TTC549 (cell line): Measurements from ENCODE around the gene CALHM4.

Experiments used
- FAIRE-seq: peaks from 2 replicates; lab custom pipeline; 2012; peaks lifted over from hg19 to GRCh38; lab: Jason Lieb, UNC

Gene CALHM4

DNA sequence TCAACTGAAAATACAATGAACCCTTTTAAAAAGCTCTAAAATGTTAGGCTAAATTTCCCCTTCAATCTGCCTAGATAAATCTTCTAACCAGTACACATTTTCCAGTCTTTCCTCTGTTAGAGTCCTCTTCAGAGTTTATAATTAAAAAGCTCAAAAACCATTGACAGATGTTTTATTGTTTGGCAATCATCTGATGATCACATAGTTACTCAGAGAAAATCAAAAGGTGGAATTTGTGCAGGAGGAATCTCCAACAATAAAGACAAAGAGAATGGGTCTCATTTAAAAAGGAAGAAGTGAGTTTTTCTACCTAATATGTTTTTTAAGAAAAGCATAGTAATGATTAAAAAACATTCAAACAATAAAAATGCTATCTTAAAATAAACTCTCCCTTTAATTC, 11.1 kb upstream of the CALHM4 start:
- no peak for FAIRE-seq

DNA sequence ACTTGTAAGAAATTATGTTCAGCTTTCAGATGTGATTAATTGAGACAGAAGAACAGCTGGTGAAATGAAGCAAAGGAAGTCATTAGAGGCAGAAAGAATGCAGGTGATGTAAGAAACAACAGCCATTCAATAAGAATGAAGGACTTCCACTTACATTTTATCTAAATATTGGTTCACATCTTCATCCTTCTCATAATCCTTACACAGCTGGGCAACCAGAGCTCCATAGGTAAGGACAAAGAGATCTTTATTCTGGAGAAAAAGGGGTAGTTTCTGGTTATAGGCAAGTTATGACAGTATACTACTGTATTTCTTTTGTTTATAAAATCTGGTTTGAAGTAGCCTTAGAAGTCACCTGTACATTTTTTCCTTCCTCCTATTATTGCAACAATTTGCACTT, 10.4 kb upstream of the CALHM4 start:
- FAIRE-seq, result no peak

DNA sequence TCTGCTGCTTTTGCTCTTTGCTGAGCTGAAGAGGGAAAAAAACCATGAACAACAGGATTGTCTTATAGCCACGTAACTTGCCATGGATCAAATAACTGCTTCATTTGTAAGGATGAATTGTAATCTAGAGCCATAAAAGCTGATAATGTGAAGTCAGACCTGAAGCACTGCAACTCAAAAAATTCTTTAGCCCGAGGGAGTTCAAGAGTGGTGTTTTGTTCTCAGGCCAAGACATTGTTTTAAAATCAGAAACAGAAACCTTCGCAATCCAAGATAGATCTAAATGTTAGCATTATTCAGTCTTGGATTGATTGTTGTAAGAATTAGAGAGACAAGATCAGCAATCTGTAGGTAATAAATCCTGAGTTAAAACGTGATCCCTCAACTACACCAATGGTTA, 7.9 kb upstream of the CALHM4 start, which contains the start of gene TRAPPC3L:
TRAPPC3L (minus strand) TSS at position 34 of the 400 bp plus-strand sequence. CDS start 170 bp downstream, outside the sequence.
- FAIRE-seq, result no peak

DNA sequence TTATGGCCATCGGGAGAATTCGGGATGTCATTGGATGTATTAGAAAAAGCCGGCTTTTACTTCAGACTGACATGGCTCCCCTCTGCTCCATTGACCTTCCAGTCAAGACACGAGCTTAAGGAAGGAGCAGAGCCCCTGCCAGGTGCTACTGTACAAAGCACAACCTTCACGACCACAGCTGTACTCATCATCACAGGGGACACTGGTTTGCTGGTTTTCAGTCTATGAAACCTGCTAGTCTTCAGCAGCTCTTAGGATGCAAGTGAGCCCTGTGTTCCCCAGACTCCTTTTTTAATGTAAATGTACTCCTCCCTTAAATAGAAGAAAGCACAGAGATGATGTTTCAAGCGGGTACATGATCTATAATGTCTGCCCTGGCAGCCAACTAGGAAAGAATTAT, 6.2 kb upstream of the CALHM4 start:
- FAIRE-seq, result no peak

DNA sequence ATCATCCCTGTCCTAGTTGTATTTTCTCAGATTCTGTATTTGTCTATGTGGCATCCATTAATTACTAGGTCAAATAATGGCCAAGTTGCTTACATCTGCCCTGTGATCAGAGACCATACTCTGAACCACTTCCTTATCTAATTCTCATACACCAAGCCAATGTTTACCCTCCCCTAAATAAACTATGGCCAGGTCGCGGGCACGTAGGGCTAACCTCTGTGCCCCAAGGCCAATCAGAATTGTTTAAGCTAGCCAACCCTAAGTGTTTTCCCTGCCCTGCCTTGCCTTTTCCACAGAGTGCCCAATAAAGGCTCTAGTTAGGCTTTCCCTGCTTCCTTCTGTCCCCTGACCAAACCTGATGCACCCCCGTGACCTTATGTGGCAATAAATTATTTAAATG, 2.8 kb upstream of the CALHM4 start:
- FAIRE-seq, result no peak

DNA sequence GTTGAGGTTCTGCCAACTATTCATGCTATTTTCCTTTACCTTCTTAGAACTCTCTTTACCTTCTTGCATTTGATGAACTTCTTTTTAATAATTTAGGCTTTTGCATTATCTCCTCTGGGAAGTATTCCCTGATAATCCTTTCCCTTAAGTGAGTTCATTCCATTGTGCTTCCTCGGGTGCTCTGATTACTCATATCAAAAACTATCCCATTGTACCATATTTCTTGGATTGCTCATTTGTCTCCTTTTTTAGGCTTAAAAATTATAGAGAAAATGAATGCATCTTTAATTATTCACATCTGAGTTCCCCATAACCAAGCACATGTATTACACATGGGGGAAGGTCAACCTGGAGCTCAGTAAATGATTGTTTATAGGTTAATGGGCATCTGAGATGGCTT, 2.5 kb downstream of the CALHM4 start:
- no peak for FAIRE-seq

DNA sequence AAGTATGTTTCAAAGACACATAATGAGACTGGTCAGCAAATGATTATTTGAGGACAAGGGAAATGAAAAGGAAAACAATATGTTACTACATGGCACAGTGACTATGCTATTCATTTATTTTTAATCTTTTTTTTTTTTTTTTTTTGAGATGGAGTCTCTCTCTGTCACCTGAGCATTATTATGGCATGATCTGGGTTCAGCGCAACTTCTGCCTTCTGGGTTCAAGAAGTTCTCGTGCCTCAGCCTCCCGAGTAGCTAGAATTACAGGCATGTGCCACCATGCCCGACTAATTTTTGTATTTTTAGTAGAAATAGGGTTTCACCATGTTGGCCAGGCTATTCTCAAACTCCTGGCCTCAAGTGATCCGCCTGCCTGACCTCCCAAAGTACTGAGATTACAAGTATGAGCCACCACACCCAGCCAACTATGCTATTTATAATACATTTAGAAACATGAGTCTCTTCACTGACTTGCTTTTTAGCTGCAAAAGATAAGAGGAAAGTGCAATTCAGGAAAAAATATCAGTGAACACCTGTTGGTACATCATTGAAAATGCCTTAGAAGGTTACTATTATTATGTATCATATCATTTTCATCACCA, 3.4 kb downstream of the CALHM4 start:
- FAIRE-seq, result no peak

DNA sequence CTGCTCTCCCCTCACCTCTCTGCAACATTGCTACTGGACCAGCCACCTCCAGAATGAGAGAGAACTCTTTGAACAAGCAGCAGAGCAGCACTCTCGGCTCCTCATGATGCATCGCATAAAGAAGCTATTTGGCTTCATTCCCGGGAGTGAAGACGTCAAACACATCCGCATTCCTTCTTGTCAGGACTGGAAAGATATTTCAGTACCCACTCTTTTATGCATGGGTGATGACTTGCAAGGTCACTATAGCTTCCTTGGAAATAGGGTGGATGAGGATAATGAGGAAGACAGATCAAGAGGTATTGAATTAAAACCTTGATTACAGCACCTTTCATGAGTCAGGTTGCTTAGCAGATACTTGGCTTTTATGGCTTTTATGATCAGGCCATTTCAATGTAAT, 4.3 kb downstream of the CALHM4 start:
- no peak for FAIRE-seq

DNA sequence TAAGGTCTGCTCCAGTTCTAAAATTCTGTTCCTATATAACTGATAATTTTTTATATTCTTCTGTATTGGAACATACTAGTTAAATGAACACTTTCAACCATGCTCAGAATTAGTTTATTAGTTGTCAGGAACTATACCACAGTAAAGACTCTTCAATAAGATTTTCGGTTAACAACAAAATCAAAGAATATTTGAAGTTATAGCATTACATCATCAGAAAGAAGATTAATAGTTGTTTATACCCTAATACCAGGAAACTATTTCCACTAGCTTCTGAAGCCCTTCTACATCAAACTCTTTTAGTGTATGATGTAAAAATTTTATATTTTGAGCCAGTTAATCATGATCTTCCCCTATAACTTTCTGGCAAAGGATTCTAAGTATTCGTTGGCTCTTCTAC, 6.6 kb downstream of the CALHM4 start:
- no peak for FAIRE-seq

DNA sequence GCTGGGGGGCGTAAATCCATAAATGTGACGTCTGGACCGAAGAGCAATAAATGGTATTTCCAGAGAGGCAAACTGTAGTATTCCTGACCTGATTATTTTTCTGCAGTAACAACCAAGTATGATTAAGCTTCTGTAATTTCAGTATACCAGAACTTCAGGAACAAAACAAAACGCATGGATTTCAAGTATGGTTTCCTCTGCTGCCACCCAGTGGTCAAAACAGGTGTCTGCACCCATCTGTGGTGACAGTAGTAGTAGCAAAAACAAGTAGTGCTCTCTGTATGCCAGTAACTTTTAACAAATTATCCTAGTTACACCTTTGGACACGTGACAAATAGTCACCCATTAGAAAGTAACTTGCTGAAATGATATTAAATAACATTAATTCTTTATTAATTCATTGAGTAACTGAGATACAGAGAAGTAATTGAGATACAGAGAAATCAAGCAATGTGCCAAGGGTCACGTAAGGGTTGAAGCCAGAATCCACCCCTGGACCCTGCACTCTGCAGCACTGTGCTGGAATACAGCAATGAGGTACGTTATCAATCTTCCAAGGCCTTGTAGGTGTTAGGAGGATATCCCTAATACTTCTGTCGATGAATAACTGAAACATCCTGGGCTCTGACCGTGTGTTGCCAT, 7.9 kb downstream of the CALHM4 start:
- FAIRE-seq, result peak; percentile 60

DNA sequence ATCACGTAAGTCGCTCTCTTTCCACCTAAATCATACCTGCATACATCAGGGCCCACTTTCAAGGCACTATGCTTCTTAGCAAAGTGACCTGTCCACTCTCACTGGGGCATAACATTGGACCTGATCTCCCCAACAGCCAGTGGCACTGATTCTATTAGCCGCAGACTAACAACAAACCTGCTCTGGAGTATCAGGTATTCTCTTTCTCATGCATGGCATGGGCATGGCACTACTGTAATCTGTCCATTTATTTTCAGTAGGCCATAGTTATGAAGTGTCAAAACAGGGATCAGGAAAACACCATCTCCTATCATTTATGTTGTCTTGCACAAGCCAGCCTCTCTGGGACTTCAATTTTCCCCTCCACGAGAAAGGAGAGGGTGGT, 8.5 kb downstream of the CALHM4 start:
- no peak for FAIRE-seq

DNA sequence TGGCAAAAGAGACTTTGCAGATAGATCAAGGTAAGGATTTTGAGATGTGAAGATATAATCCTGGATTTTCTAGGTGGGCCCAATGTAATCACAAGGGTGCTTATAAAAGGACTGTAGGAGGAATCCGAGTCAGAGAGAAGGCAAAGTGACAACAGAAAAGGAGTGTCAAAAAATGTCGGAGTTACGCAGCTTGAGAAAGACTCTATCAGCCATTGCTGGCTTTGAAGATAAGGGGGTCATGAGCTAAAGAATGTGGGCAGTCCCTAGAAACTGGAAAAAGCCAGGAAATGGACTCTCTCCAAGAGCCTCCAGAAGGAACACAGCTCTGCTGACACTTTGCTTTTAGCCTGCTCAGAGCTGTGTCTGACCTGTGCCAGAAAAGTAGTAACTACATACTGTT, 9.1 kb downstream of the CALHM4 start:
- FAIRE-seq, result no peak

DNA sequence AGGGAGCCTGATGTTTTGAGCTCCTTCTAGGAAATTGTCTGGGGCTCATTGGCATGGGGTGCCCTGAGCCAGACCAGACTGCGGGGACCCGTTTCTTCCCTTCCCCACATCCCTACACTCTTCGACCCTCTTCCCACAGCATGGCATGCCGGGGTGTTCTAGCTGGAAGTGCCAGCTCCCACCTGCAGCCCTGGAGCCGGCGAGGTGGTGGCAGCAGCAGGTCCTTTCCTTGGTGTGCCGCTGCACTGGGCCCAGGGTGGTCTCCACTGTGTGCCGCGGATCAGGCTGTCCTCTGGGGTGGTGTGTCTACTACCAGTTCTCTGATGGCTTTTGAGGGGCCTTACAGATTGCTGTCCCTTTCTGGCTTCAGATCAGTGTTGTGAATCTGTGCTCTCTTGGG, 10.3 kb downstream of the CALHM4 start:
- FAIRE-seq, result no peak

DNA sequence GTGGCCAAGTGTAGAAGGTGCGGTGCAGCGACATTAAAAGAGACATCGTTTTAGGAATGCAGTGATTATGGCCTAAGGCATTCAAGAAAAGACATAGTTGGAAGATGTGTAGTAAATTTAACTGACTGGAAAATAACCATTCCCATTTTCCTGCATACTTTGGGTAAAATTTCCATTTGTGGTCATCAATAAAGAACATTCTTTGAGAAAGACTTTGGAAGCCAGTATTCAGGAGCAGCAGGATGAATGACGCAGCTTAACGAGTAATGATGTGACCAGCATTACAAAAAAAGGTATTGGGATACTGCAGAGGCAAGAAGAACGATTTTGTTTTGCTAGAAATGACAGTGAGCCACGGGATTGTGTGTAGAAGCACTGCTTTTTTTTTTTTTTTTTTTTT, 10.8 kb downstream of the CALHM4 start:
- no peak for FAIRE-seq

DNA sequence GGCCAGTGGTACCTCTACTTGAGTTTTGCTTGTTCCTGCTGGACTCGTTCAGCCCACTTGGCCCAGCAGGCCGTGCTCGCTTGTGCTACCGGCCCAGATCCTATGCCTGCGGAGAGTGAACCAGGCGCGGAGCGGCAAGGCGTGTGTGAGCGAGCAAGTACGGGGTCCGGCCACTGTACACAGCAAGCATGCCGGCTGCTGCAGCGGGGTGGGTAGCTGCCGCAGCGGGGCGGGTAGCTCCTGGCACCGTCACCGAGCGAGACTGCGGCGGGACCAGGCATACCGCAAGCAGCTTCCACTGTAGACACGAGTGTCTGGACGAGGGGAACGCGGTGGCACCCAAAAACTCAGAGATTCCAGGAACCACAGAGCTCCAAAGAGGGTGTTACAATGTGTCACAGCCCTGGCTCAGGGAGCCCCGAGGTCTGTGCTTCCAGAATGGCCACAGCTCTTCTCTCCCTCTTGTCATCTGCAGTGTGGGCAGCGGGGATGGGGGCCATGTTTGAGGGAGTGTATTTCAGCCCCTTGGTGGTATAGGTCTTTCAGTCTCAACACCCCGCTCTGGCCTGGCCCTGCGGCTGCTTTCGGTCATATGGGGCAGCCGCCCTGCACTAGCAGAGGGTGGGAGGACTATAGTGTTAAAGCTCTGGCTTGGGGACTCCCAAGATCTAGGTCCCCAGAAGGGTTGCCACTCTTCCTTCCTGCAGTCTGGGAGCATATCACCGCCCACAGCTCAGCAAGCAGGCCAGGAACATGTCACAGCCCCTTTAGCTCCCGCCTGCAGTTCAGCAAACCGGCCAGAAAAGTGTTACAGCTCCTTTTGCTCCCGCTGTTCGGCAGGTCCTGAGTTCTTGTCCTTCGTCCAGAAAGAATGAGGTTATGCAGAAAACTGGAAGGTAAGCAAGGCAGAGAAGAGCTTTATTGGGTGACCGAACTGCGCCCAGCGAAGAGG, 11.6 kb downstream of the CALHM4 start:
- no peak for FAIRE-seq

DNA sequence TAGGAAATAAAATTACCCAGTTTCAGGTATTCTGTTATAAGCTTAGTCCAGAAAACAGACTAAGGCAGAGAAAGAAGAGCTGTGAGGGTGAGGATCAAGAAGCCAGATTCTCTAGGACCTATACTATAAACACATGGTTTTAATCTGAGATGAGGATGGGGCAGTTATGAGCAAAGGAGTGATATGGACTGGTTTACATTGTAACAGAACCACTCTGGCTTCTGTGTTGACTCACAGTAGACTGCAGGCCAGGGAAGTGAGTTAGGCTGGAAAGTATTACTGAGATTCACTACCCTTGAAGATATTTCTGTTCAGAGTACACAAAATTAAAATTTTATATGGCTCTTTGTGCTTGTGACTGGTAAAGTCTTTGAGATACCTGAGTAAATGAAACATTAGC, 14.6 kb downstream of the CALHM4 start:
- no peak for FAIRE-seq

DNA sequence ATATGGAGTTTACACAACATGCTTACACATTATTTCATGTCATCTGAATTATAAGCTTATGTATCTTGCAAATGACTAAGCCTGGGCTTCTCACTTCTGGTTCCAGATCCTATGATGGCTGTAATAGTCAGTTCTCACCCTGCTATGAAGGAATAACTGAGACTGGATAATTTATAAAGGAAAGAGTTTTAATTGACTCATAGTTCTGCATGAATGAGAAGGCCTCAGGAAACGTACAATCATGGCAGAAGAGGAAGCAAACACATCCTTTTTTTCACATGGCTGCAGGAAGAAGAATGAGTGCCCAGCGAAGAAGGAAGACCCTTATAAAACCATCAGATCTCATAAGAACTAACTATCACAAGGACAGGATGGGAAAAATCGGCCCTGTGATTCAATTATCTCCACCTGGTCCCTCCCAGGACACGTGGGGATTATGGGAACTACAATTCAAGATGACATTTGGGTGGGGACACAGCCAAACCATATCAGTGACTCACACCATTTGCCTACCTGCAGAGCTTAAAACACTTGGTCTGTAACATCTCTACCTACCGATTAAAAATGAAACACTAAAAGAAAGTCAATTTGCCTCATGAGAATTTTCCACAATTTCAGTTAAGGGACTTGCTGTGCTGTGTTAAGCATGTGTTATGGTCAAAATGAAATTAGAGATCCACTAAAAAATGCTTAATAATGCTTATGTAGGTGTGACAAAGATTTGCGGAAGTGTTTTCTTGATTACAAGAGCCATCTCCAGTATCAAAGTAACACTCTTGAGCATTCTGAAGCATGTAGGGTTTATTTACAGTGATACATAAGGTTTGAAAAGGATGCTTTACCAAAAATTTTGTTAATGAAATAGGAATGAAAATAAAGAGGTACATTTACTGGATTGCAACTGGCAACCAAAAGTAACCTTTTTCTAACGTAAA, 15.5 kb downstream of the CALHM4 start:
- FAIRE-seq, result no peak

DNA sequence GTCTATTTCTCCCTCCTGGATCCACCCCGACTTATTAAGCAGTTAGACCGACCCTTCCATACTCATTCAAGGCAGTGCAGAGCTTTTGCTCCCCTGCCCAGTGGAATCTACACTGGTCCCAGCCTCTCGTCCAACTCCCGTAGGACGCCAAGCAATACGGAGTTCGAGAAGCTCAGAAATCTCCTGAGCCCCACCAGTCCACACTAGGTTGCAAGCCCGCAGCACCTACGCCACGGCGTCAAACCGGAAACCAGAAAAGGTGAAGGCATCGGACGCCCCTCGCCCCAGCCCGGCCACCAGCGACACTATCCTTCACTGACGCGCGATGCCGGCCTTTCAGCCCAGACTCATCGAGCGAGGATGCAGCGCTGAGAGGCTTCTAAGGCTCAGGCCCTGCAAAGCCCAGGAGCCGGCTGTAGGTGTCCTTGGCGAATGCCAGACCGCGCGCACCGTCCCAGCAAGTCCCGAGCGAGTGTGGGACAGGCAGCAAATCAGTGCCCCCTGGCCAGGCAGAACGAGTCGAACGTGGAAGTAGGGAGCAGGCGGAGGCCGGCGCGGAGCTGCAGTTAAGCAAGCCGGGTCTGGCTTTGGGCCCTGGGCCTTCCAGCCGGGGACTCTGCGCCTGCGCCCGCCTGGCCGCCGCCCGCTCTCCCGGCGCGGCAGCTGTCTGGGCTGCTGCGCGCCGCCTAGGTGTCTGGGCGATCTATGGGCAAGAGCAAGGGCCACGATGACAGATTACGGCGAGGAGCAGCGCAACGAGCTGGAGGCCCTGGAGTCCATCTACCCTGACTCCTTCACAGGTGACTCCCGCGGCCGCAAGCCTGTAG, 17.5 kb downstream of the CALHM4 start, which contains the start of gene RWDD1:
RWDD1 (plus strand) TSS at position 649 of the 827 bp plus-strand sequence; CDS start at position 728, 79 bp downstream.
- peak; percentile 65 for FAIRE-seq

DNA sequence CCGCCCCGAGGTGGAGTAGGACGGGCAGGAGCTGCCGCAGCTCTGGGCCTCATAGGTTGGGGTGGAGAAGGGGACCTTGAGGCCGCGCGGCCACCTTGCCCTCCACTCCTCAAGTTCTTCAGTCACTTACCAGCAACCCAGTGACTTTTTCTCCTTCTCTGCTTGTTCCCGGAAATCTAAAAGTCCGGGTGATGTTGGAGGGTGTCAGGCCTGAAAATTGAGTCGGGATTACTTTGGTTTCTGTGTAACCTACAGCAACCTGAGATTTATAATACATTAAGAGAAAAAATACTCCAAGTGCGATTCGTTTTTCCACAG, 18.1 kb downstream of the CALHM4 start:
- FAIRE-seq, result no peak

DNA sequence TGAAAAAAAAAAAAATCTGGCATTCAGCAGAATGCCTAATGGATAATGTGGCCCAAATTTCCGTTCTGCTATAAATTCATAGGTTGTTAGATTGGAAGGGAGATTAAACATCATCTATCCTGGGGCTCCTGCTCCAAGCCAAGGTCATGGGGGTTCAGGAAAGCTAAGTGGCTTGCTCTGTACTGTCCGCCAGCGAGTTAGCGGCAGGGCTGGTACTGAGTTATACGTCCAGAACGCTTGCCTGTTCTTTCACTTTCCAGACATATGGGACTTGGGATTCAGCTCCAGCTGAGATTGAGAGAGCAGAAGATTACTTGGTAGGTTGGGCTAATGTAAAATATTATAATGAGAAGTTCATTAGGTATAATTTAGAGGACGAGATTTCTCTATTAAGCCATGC, 18.6 kb downstream of the CALHM4 start:
- FAIRE-seq, result no peak

DNA sequence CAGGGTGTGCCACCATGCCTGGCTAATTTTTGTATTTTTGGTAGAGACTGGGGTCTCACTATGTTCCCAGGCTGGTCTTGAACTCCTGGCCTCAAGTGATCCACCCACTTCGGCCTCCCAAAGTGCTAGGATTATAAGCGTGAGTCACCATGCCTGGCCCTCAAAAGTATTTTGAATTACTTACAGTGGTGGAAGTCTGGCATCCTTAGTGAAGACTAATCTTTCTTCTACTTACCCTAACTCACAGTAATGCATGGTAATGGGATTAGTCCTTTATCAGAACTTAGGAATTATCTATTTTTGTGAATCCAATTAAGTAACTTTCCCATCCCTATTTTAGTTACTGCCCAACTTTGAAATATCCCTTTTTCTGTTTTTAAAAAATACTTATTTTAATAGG, 21.7 kb downstream of the CALHM4 start:
- FAIRE-seq, result no peak
